GM19238 (cell line): Measurements from ENCODE around the gene AHI1.
"Not testable (repeated sequence)": the region's sequence is repeated elsewhere in the genome, so short reads cannot be mapped to it uniquely, and the experiment has no call there.

Experiments
- DNase-seq: peaks from one replicate; pipeline ENCODE4 v3.0.0; 2011; ENCODE audit warnings: low spot score; ENCODE audit not compliant: insufficient read length

AHI1 gene

GRCh38 chr6:135397172-135397952, 100.2 kb downstream of the AHI1 start:
- no peak for DNase-seq

GRCh38 chr6:135395136-135395535, 102.4 kb downstream of the AHI1 start:
- DNase-seq: no peak

GRCh38 chr6:135393289-135393688, 104.3 kb downstream of the AHI1 start:
- no peak for DNase-seq

GRCh38 chr6:135390458-135390857, 107.1 kb downstream of the AHI1 start:
- no peak for DNase-seq

- DNase-seq: no peak
These were observed 112.2 kb downstream of the AHI1 start for GRCh38 chr6:135385299-135385698.

- DNase-seq: no peak
These were observed 113.8 kb downstream of the AHI1 start for GRCh38 chr6:135383766-135384165.

GRCh38 chr6:135383301-135383700, 114.2 kb downstream of the AHI1 start:
- DNase-seq: no peak

GRCh38 chr6:135382182-135382628, 115.3 kb downstream of the AHI1 start:
- DNase-seq: no peak

GRCh38 chr6:135380793-135381192, 116.7 kb downstream of the AHI1 start:
- DNase-seq: no peak

GRCh38 chr6:135379647-135380046, 117.9 kb downstream of the AHI1 start:
- DNase-seq: no peak

- no peak for DNase-seq
These were observed 124.8 kb downstream of the AHI1 start for GRCh38 chr6:135372758-135373157.

- DNase-seq: not testable (repeated sequence)
These were observed 133.9 kb downstream of the AHI1 start for GRCh38 chr6:135363622-135364021.

GRCh38 chr6:135362124-135362523, 135.4 kb downstream of the AHI1 start:
- DNase-seq: no peak

- DNase-seq: no peak
These were observed 137.3 kb downstream of the AHI1 start for GRCh38 chr6:135360222-135360621.

- no peak for DNase-seq
These were observed 138.6 kb downstream of the AHI1 start for GRCh38 chr6:135358985-135359384.

GRCh38 chr6:135358251-135358821, 139.2 kb downstream of the AHI1 start:
- DNase-seq: no peak

- no peak for DNase-seq
These were observed 143.1 kb downstream of the AHI1 start for GRCh38 chr6:135354407-135354806.

- DNase-seq: no peak
These were observed 144.4 kb downstream of the AHI1 start for GRCh38 chr6:135353113-135353512.

GRCh38 chr6:135351635-135352034, 145.9 kb downstream of the AHI1 start:
- no peak for DNase-seq

- no peak for DNase-seq
These were observed 149.7 kb downstream of the AHI1 start for GRCh38 chr6:135347887-135348286.

GRCh38 chr6:135346747-135347146, 150.8 kb downstream of the AHI1 start:
- no peak for DNase-seq

GRCh38 chr6:135344526-135344925, 153.0 kb downstream of the AHI1 start:
- no peak for DNase-seq

- not testable (repeated sequence) for DNase-seq
These were observed 157.6 kb downstream of the AHI1 start for GRCh38 chr6:135339920-135340319.
